ENCODE results near the gene CMTM8.

- TF ChIP-seq CTCF (IDR thresholded peaks at IDR 0.05) (no peak), POLR2A (IDR thresholded peaks at IDR 0.05) (no peak)
Measured at GRCh38 chr3:32381922-32382321, 143.4 kb downstream of the CMTM8 start.
